HG03280 (cell line): Measurements from ENCODE around the gene EPHA2.
"Not testable (repeated sequence)": the region's sequence is repeated elsewhere in the genome, so short reads cannot be mapped to it uniquely, and the experiment has no call there.

Source experiments
- ATAC-seq: cut with Tn5 transposase; IDR thresholded peaks from one replicate; pipeline ENCODE4 v1.9.1; 2021; ENCODE audit warnings: mild to moderate bottlenecking, moderate library complexity; ENCODE audit not compliant: unreplicated experiment

EPHA2 gene

GRCh38 chr1:16168622-16169360 is 12.9 kb upstream of the EPHA2 start:
- no peak for ATAC-seq

- ATAC-seq, result not testable (repeated sequence)
These were observed 12.3 kb upstream of the EPHA2 start for GRCh38 chr1:16168144-16168495.

- no peak for ATAC-seq
These were observed 11.7 kb upstream of the EPHA2 start for GRCh38 chr1:16167331-16168143.

GRCh38 chr1:16166117-16166516 is 10.2 kb upstream of the EPHA2 start:
- no peak for ATAC-seq

- no peak for ATAC-seq
These were observed 9.7 kb upstream of the EPHA2 start for GRCh38 chr1:16165548-16165947.

- ATAC-seq, result no peak
These were observed 9.2 kb upstream of the EPHA2 start for GRCh38 chr1:16165073-16165364.

GRCh38 chr1:16164213-16165072 is 8.6 kb upstream of the EPHA2 start:
- ATAC-seq, result no peak

GRCh38 chr1:16163608-16164212 is 7.8 kb upstream of the EPHA2 start:
- ATAC-seq, result not testable (repeated sequence)

GRCh38 chr1:16162163-16162822 is 6.4 kb upstream of the EPHA2 start:
- ATAC-seq, result no peak

GRCh38 chr1:16161717-16162116 is 5.8 kb upstream of the EPHA2 start:
- ATAC-seq, result no peak

GRCh38 chr1:16158993-16159831 is 3.3 kb upstream of the EPHA2 start:
- ATAC-seq, result no peak

GRCh38 chr1:16158025-16158424 is 2.2 kb upstream of the EPHA2 start:
- no peak for ATAC-seq

GRCh38 chr1:16156848-16157495 is 1.1 kb upstream of the EPHA2 start:
- no peak for ATAC-seq

- ATAC-seq, result no peak
These were observed 1.7 kb downstream of the EPHA2 start for GRCh38 chr1:16153999-16154673.

GRCh38 chr1:16153096-16153998 is 2.5 kb downstream of the EPHA2 start:
- ATAC-seq, result no peak

GRCh38 chr1:16152481-16153087 is 3.3 kb downstream of the EPHA2 start:
- ATAC-seq, result no peak

GRCh38 chr1:16151995-16152384 is 3.9 kb downstream of the EPHA2 start:
- ATAC-seq, result no peak
